Astrocyte of the cerebellum (primary cell): ENCODE measurements around the gene MAML2.

Source experiments
- DNase-seq: peaks from one replicate; pipeline ENCODE4 v3.0.0-alpha.2; 2011; ENCODE audit warnings: low read depth
- H3K4me3 ChIP-seq: 2 replicates; pipeline ENCODE4 v1.5.1; 2011; ENCODE audit warnings: mild to moderate bottlenecking, low read depth, low read length, moderate library complexity
- CTCF ChIP-seq: IDR thresholded peaks from 2 replicates; pipeline ENCODE4 v1.5.1; 2012; ENCODE audit warnings: low read length, low read depth, moderate library complexity, mild to moderate bottlenecking; ENCODE audit errors: missing control alignments
- in situ Hi-C: cut with HindIII; loops from 2 replicates; pipeline ENCODE4 v1.10.0; 2017; ENCODE audit warnings: low sequenced_read_pairs

The MAML2 gene

GRCh38 chr11:95991545-95991944 is 351.4 kb downstream of the MAML2 start:
- in situ Hi-C loops: no loop called here
- DNase-seq: peak; percentile 80
- H3K4me3 ChIP-seq: no peak overlapping the region
- no peak for TF ChIP-seq CTCF

GRCh38 chr11:95991101-95991500 is 351.9 kb downstream of the MAML2 start:
- no peak for DNase-seq
- TF ChIP-seq CTCF: no peak
- no peak overlapping the region for H3K4me3 ChIP-seq
- in situ Hi-C loops: no loop called here

- H3K4me3 ChIP-seq: no peak overlapping the region
- TF ChIP-seq CTCF: no peak
- in situ Hi-C loops: no loop called here
- no peak for DNase-seq
Measured at GRCh38 chr11:95989780-95990179, 353.2 kb downstream of the MAML2 start.

GRCh38 chr11:95989076-95989605 is 353.9 kb downstream of the MAML2 start:
- in situ Hi-C loops: no loop called here
- no peak overlapping the region for H3K4me3 ChIP-seq
- no peak for DNase-seq
- TF ChIP-seq CTCF: no peak

- in situ Hi-C loops: no loop called here
- no peak for TF ChIP-seq CTCF
- no peak overlapping the region for H3K4me3 ChIP-seq
- no peak for DNase-seq
Measured at GRCh38 chr11:95985174-95985808, 357.7 kb downstream of the MAML2 start.

GRCh38 chr11:95984072-95984471 is 358.9 kb downstream of the MAML2 start:
- no peak for TF ChIP-seq CTCF
- DNase-seq: no peak
- in situ Hi-C loops: no loop called here
- H3K4me3 ChIP-seq: no peak overlapping the region
